ENCODE results near the gene KAT8.

KAT8 gene

GRCh38 chr16:31074814-31075183, 42.7 kb upstream of the KAT8 start:
- Histone ChIP-seq H3K9me3 (ENCODE audit: control extremely low read depth in 1 of 5, control insufficient read depth in 4 of 5, insufficient read depth in 2 of 5, low read depth in 1 of 5, low read length in 4 of 5) (no peaks in the 10 kb centered on the region), H3K27ac (ENCODE audit: insufficient read depth in 1 of 2, low read depth in 1 of 2, low read length in 2 of 2, poor library complexity in 1 of 2, severe bottlenecking in 2 of 2) (peak overlapping the region; percentile 97 to 99), H3K4me1 (ENCODE audit: control extremely low read depth in 1 of 4, control insufficient read depth in 4 of 4, insufficient read depth in 4 of 4, low read length in 3 of 4) (peaks cover 12 to 41% (median 25%) of the 10 kb centered on the region in 4 experiments), H3K27me3 (replicated peaks in 2 of 5; ENCODE audit: control insufficient read depth in 4 of 5, insufficient read depth in 5 of 5, low read length in 4 of 5) (no peaks in the 10 kb centered on the region), H3K36me3 (ENCODE audit: control insufficient read depth in 4 of 4, insufficient read depth in 4 of 4, low read length in 3 of 4) (peaks cover 0 to 39% (median 31%) of the 10 kb centered on the region in 4 experiments), H3K4me3 (ENCODE audit: control insufficient read depth in 1 of 7, extremely low read depth in 1 of 7, insufficient read depth in 4 of 7, low read depth in 2 of 7, low read length in 6 of 7) (peak overlapping the region; percentile 93 to 100 (median 97))
- no peak for DNase-seq
- WGBS (ENCODE audit: insufficient coverage) = 0% methylated on average over 6 of the region's 7 CpGs
- POLR2A ChIA-PET = interaction anchor here (1.0 to 2.3 kb wide), 4 partner anchors 19 to 67 kb away, joined by 3 to 12 read pairs (median 4); partner anchors contain the start of gene STX4
- CTCF ChIA-PET = interaction anchor here (0.9 to 1.7 kb wide), 4 partner anchors 17 to 68 kb away, joined by 3 to 12 read pairs (median 4); no protein-coding TSS in a partner anchor

GRCh38 chr16:31076319-31076718, 41.1 kb upstream of the KAT8 start:
- 94% methylated on average over 16 of the region's 16 CpGs for WGBS (ENCODE audit: insufficient coverage)
- Histone ChIP-seq H3K36me3 (ENCODE audit: control insufficient read depth in 4 of 4, insufficient read depth in 4 of 4, low read length in 3 of 4) (peaks cover 5 to 55% (median 45%) of the 10 kb centered on the region in 4 experiments), H3K4me3 (ENCODE audit: control insufficient read depth in 1 of 7, extremely low read depth in 1 of 7, insufficient read depth in 4 of 7, low read depth in 2 of 7, low read length in 6 of 7) (no peak overlapping the region), H3K4me1 (ENCODE audit: control extremely low read depth in 1 of 4, control insufficient read depth in 4 of 4, insufficient read depth in 4 of 4, low read length in 3 of 4) (peaks cover 12 to 41% (median 25%) of the 10 kb centered on the region in 4 experiments), H3K27ac (ENCODE audit: insufficient read depth in 1 of 2, low read depth in 1 of 2, low read length in 2 of 2, poor library complexity in 1 of 2, severe bottlenecking in 2 of 2) (no peak overlapping the region), H3K27me3 (replicated peaks in 2 of 5; ENCODE audit: control insufficient read depth in 4 of 5, insufficient read depth in 5 of 5, low read length in 4 of 5) (no peaks in the 10 kb centered on the region), H3K9me3 (ENCODE audit: control extremely low read depth in 1 of 5, control insufficient read depth in 4 of 5, insufficient read depth in 2 of 5, low read depth in 1 of 5, low read length in 4 of 5) (no peaks in the 10 kb centered on the region)
- DNase-seq = no peak
- ChIA-PET POLR2A (no interaction called here), CTCF (interaction anchor here (1.2 to 1.7 kb wide), 3 partner anchors 9 to 66 kb away, joined by 3 to 6 read pairs (median 5); no protein-coding TSS in a partner anchor)

GRCh38 chr16:31077024-31077423, 40.4 kb upstream of the KAT8 start:
- no peaks in the 10 kb centered on the region for H3K9me3 ChIP-seq (ENCODE audit: control extremely low read depth in 1 of 5, control insufficient read depth in 4 of 5, insufficient read depth in 2 of 5, low read depth in 1 of 5, low read length in 4 of 5)
- H3K36me3 ChIP-seq (ENCODE audit: control insufficient read depth in 4 of 4, insufficient read depth in 4 of 4, low read length in 3 of 4) = peaks cover 6 to 59% (median 50%) of the 10 kb centered on the region in 4 experiments
- ChIA-PET CTCF (interaction anchor here (0.8 to 1.3 kb wide), 3 partner anchors 15 to 80 kb away, joined by 3 to 4 read pairs (median 3); no protein-coding TSS in a partner anchor), POLR2A (interaction anchor here (0.6 kb wide), 1 partner anchor 14 kb away, joined by 3 read pairs; no protein-coding TSS in a partner anchor)
- WGBS (ENCODE audit: insufficient coverage) = over 99% methylated on average over 12 of the region's 13 CpGs
- no peak overlapping the region for H3K4me3 ChIP-seq (ENCODE audit: control insufficient read depth in 1 of 7, extremely low read depth in 1 of 7, insufficient read depth in 4 of 7, low read depth in 2 of 7, low read length in 6 of 7)
- H3K4me1 ChIP-seq (ENCODE audit: control extremely low read depth in 1 of 4, control insufficient read depth in 4 of 4, insufficient read depth in 4 of 4, low read length in 3 of 4) = peaks cover 12 to 34% (median 24%) of the 10 kb centered on the region in 4 experiments
- no peaks in the 10 kb centered on the region for H3K27me3 ChIP-seq (replicated peaks in 2 of 5; ENCODE audit: control insufficient read depth in 4 of 5, insufficient read depth in 5 of 5, low read length in 4 of 5)
- peak overlapping the region in 1 of 2 experiments; percentile 30 for H3K27ac ChIP-seq (ENCODE audit: insufficient read depth in 1 of 2, low read depth in 1 of 2, low read length in 2 of 2, poor library complexity in 1 of 2, severe bottlenecking in 2 of 2)
- no peak for DNase-seq

DNA sequence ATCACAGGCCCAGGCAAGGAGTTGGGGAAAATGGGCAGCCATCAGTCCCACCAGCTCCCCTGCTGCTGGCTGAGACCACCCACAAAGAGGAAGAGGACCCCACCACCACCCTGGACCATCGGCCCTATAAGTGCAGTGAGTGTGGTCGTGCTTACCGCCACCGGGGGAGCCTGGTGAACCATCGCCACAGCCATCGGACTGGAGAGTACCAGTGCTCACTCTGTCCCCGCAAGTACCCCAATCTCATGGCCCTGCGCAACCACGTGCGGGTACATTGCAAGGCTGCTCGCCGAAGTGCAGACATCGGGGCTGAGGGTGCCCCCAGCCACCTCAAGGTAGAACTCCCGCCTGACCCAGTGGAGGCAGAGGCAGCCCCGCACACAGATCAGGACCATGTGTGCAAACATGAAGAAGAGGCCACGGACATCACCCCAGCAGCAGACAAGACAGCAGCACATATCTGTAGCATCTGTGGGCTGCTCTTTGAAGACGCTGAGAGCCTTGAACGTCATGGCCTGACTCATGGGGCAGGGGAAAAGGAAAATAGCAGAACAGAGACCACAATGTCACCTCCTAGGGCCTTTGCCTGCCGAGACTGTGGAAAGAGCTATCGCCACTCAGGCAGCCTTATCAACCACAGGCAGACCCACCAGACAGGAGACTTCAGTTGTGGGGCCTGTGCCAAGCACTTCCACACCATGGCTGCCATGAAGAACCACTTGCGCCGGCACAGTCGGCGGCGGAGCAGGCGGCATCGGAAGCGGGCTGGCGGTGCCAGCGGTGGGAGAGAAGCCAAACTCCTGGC, 39.7 kb upstream of the KAT8 start:
- no peaks in the 10 kb centered on the region for H3K9me3 ChIP-seq (ENCODE audit: control extremely low read depth in 1 of 5, control insufficient read depth in 4 of 5, insufficient read depth in 2 of 5, low read depth in 1 of 5, low read length in 4 of 5)
- peak overlapping the region in 1 of 2 experiments; percentile 30 for H3K27ac ChIP-seq (ENCODE audit: insufficient read depth in 1 of 2, low read depth in 1 of 2, low read length in 2 of 2, poor library complexity in 1 of 2, severe bottlenecking in 2 of 2)
- peaks cover 6 to 66% (median 55%) of the 10 kb centered on the region in 4 experiments for H3K36me3 ChIP-seq (ENCODE audit: control insufficient read depth in 4 of 4, insufficient read depth in 4 of 4, low read length in 3 of 4)
- peaks cover 4 to 27% (median 16%) of the 10 kb centered on the region in 4 experiments for H3K4me1 ChIP-seq (ENCODE audit: control extremely low read depth in 1 of 4, control insufficient read depth in 4 of 4, insufficient read depth in 4 of 4, low read length in 3 of 4)
- peak; percentile 42 to 75 (median 55) for DNase-seq
- 94% methylated on average over 24 of the region's 30 CpGs for WGBS (ENCODE audit: insufficient coverage)
- POLR2A ChIA-PET = interaction anchor here (0.6 to 1.0 kb wide), 2 partner anchors 13 to 14 kb away, joined by 3 read pairs; no protein-coding TSS in a partner anchor
- CTCF ChIA-PET = interaction anchor here (0.8 to 1.3 kb wide), 3 partner anchors 14 to 79 kb away, joined by 3 to 4 read pairs (median 3); no protein-coding TSS in a partner anchor
- no peak overlapping the region for H3K4me3 ChIP-seq (ENCODE audit: control insufficient read depth in 1 of 7, extremely low read depth in 1 of 7, insufficient read depth in 4 of 7, low read depth in 2 of 7, low read length in 6 of 7)
- no peaks in the 10 kb centered on the region for H3K27me3 ChIP-seq (replicated peaks in 2 of 5; ENCODE audit: control insufficient read depth in 4 of 5, insufficient read depth in 5 of 5, low read length in 4 of 5)

GRCh38 chr16:31078597-31079341, 38.7 kb upstream of the KAT8 start:
- H3K27ac ChIP-seq (ENCODE audit: insufficient read depth in 1 of 2, low read depth in 1 of 2, low read length in 2 of 2, poor library complexity in 1 of 2, severe bottlenecking in 2 of 2) = no peak overlapping the region
- POLR2A ChIA-PET = interaction anchor here (1.0 kb wide), 1 partner anchor 12 kb away, joined by 3 read pairs; no protein-coding TSS in a partner anchor
- no peaks in the 10 kb centered on the region for H3K9me3 ChIP-seq (ENCODE audit: control extremely low read depth in 1 of 5, control insufficient read depth in 4 of 5, insufficient read depth in 2 of 5, low read depth in 1 of 5, low read length in 4 of 5)
- H3K27me3 ChIP-seq (replicated peaks in 2 of 5; ENCODE audit: control insufficient read depth in 4 of 5, insufficient read depth in 5 of 5, low read length in 4 of 5) = no peaks in the 10 kb centered on the region
- H3K36me3 ChIP-seq (ENCODE audit: control insufficient read depth in 4 of 4, insufficient read depth in 4 of 4, low read length in 3 of 4) = peaks cover 6 to 74% (median 62%) of the 10 kb centered on the region in 4 experiments
- H3K4me1 ChIP-seq (ENCODE audit: control extremely low read depth in 1 of 4, control insufficient read depth in 4 of 4, insufficient read depth in 4 of 4, low read length in 3 of 4) = peaks cover 4 to 25% (median 15%) of the 10 kb centered on the region in 4 experiments
- WGBS (ENCODE audit: insufficient coverage) = 97% methylated on average over 14 of the region's 15 CpGs
- no peak for DNase-seq
- H3K4me3 ChIP-seq (ENCODE audit: control insufficient read depth in 1 of 7, extremely low read depth in 1 of 7, insufficient read depth in 4 of 7, low read depth in 2 of 7, low read length in 6 of 7) = no peak overlapping the region
- CTCF ChIA-PET = interaction anchor here (1.4 to 2.1 kb wide), 2 partner anchors 12 to 14 kb away, joined by 4 to 7 read pairs; no protein-coding TSS in a partner anchor

GRCh38 chr16:31079342-31079944, 38.0 kb upstream of the KAT8 start:
- 82% methylated on average over 13 of the region's 13 CpGs for WGBS (ENCODE audit: insufficient coverage)
- Histone ChIP-seq H3K27ac (ENCODE audit: insufficient read depth in 1 of 2, low read depth in 1 of 2, low read length in 2 of 2, poor library complexity in 1 of 2, severe bottlenecking in 2 of 2) (no peak overlapping the region), H3K9me3 (ENCODE audit: control extremely low read depth in 1 of 5, control insufficient read depth in 4 of 5, insufficient read depth in 2 of 5, low read depth in 1 of 5, low read length in 4 of 5) (no peaks in the 10 kb centered on the region), H3K4me1 (ENCODE audit: control extremely low read depth in 1 of 4, control insufficient read depth in 4 of 4, insufficient read depth in 4 of 4, low read length in 3 of 4) (peaks cover 4 to 25% (median 14%) of the 10 kb centered on the region in 4 experiments), H3K4me3 (ENCODE audit: control insufficient read depth in 1 of 7, extremely low read depth in 1 of 7, insufficient read depth in 4 of 7, low read depth in 2 of 7, low read length in 6 of 7) (no peak overlapping the region), H3K36me3 (ENCODE audit: control insufficient read depth in 4 of 4, insufficient read depth in 4 of 4, low read length in 3 of 4) (peaks cover 6 to 81% (median 65%) of the 10 kb centered on the region in 4 experiments), H3K27me3 (replicated peaks in 2 of 5; ENCODE audit: control insufficient read depth in 4 of 5, insufficient read depth in 5 of 5, low read length in 4 of 5) (no peaks in the 10 kb centered on the region)
- POLR2A ChIA-PET = no interaction called here
- CTCF ChIA-PET = interaction anchor here (0.6 to 2.1 kb wide), 3 partner anchors 11 to 118 kb away, joined by 3 to 7 read pairs (median 4); no protein-coding TSS in a partner anchor
- DNase-seq = peak in 2 of 3 donors; percentile 31 to 54

Data from common myeloid progenitor, CD34-positive (primary cell).